ENCODE measurements around the gene LCE7A. TPM values are rescaled to one million over a fixed set of nuclear protein-coding genes. Genes with fewer than 3 reads are reported as not detected.

Gene LCE7A
- total RNA-seq, 6 experiments from 2014 or later, result not detected

DNA sequence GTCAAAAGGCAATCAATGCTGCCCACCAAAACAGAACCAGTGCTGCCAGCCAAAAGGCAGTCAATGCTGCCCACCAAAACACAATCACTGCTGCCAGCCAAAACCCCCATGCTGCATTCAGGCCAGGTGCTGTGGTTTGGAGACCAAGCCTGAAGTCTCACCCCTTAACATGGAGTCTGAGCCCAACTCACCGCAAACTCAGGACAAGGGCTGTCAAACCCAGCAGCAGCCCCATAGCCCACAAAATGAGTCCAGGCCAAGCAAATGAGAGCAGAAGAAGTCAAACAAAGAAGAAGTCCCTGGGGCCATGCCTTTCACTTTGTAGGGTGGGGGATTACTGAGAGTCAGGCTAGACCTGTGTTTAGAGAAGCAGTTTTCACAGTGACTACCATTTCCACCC, 24.7 kb downstream of the LCE7A start:
- TF ChIP-seq, protein P1, sequence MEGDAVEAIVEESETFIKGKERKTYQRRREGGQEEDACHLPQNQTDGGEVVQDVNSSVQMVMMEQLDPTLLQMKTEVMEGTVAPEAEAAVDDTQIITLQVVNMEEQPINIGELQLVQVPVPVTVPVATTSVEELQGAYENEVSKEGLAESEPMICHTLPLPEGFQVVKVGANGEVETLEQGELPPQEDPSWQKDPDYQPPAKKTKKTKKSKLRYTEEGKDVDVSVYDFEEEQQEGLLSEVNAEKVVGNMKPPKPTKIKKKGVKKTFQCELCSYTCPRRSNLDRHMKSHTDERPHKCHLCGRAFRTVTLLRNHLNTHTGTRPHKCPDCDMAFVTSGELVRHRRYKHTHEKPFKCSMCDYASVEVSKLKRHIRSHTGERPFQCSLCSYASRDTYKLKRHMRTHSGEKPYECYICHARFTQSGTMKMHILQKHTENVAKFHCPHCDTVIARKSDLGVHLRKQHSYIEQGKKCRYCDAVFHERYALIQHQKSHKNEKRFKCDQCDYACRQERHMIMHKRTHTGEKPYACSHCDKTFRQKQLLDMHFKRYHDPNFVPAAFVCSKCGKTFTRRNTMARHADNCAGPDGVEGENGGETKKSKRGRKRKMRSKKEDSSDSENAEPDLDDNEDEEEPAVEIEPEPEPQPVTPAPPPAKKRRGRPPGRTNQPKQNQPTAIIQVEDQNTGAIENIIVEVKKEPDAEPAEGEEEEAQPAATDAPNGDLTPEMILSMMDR (IDR thresholded peaks at IDR 0.05), result no peak
- peaks cover 2% of the 10 kb centered on the region; the same call in 1 of the 2 replicates for H3K27me3 Mint-ChIP-seq (ENCODE audit: insufficient read depth)
- no peak overlapping the region; the same call in 1 of the 2 replicates for H3K4me3 Mint-ChIP-seq
- H3K4me1 Mint-ChIP-seq (ENCODE audit: low read depth), result peaks cover 34% of the 10 kb centered on the region; the same call in 1 of the 2 replicates
- H3K9me3 Mint-ChIP-seq, result peaks cover 5% of the 10 kb centered on the region
- H3K27ac Mint-ChIP-seq, result no peak overlapping the region
- DNase-seq, result no peak
- no peaks in the 10 kb centered on the region for H3K36me3 Mint-ChIP-seq (ENCODE audit: low read depth)

DNA sequence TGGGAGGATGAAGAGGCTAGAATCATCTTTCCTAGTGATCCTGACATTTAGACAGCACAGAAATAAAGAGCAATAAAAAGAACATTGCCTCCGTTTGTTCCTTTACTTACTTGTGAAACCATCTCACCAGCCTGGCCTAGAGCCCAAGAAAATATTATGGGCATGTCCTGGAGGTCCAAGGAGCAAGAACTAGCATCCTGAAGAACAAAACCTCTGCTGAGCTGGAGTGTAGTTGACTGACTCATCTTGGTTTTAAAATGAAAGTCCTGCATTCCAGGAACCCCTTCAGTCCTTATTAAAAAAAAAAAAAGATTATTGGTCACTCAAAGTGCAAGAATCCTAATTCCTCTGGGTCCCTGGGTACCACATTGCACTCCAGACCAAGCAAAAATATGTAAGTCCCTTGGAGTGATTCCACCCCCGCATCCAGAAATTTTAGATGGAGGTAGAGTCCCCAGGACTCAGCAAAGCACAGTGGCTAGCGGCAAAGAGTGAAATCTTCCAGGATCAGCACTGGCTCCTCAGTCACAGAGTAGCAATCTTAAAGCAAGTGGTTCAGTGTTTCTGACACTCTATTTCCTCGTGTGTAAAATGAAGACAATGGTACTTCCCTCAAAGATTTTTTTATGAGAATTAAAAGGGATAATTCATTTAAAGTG, 25.3 kb downstream of the LCE7A start:
- TF ChIP-seq, protein P1 (IDR thresholded peaks at IDR 0.05), result no peak
- H3K27me3 Mint-ChIP-seq (ENCODE audit: insufficient read depth), result no peaks in the 10 kb centered on the region

DNA sequence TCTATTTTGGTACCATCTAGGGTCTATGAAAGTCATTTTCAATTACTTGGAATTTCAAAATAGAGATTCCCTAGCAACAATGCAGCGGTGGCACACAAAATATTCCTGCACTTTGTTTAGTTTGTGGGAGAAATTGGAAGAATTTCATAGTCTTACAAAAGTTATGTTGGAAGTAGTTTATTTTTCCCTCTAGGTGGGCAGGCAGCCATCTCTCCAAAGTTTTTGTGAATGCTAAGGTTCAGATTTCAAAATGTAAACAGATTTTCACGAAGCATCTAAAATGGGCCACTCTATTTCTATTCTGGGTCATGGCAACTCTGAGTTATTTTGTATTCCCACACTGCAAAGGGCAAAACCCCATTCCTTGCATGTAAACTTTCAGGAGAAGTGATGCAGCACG, 26.3 kb downstream of the LCE7A start:
- H3K27me3 Mint-ChIP-seq (ENCODE audit: insufficient read depth), result no peaks in the 10 kb centered on the region
- H3K4me1 Mint-ChIP-seq (ENCODE audit: low read depth), result peaks cover 34% of the 10 kb centered on the region; the same call in 1 of the 2 replicates
- TF ChIP-seq, protein P1 (IDR thresholded peaks at IDR 0.05), result no peak
- H3K4me3 Mint-ChIP-seq, result no peak overlapping the region
- peak; percentile 24 for DNase-seq
- no peak overlapping the region for H3K27ac Mint-ChIP-seq
- peaks cover 5% of the 10 kb centered on the region for H3K9me3 Mint-ChIP-seq
- H3K36me3 Mint-ChIP-seq (ENCODE audit: low read depth), result no peaks in the 10 kb centered on the region

More for the DNA sequence above, 25.3 kb downstream of the LCE7A start:
- peak; percentile 64 for DNase-seq
- H3K36me3 Mint-ChIP-seq (ENCODE audit: low read depth), result no peaks in the 10 kb centered on the region
- H3K4me3 Mint-ChIP-seq, result no peak overlapping the region; the same call in 1 of the 2 replicates
- no peak overlapping the region; the same call in 1 of the 2 replicates for H3K27ac Mint-ChIP-seq
- peaks cover 5% of the 10 kb centered on the region for H3K9me3 Mint-ChIP-seq
- peaks cover 34% of the 10 kb centered on the region; the same call in 1 of the 2 replicates for H3K4me1 Mint-ChIP-seq (ENCODE audit: low read depth)

DNA sequence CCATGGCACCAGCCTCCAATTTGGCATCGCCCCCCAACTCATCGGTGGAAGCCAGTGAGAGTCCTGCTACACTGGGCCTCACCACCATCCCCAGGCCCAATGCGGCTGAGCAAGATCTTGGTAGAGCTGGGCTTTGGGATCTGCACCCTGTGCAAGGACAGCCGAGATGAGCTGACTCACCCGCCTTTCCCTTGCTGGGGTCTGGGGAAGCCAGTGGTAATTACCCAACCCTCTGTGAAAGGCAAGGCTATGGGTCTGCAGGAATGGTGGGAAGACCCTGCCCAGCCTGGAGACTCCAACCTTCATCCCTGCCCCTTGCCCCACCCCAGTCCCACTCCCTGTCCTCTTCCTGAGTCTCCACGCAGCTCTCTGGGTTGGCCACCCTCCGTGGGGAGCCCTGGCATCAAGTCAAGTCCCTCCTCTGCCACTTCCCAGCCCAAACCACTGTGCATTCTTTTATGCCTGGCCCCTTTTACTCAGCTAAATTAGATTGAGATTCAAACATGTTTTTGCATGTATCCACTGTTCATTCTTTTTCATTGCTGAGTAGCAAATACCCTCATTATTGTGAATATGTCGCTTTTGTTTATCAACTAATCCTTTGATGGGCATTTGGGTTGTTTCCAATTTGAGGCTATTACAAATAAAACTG, 27.1 kb downstream of the LCE7A start:
- H3K4me1 Mint-ChIP-seq (ENCODE audit: low read depth), result peaks cover 34% of the 10 kb centered on the region; the same call in 1 of the 2 replicates
- DNase-seq, result no peak
- H3K9me3 Mint-ChIP-seq, result peaks cover 9% of the 10 kb centered on the region
- no peak overlapping the region for H3K27ac Mint-ChIP-seq
- no peaks in the 10 kb centered on the region for H3K27me3 Mint-ChIP-seq (ENCODE audit: insufficient read depth)
- TF ChIP-seq, protein P1 (IDR thresholded peaks at IDR 0.05), result no peak
- no peak overlapping the region for H3K4me3 Mint-ChIP-seq
- no peaks in the 10 kb centered on the region for H3K36me3 Mint-ChIP-seq (ENCODE audit: low read depth)

DNA sequence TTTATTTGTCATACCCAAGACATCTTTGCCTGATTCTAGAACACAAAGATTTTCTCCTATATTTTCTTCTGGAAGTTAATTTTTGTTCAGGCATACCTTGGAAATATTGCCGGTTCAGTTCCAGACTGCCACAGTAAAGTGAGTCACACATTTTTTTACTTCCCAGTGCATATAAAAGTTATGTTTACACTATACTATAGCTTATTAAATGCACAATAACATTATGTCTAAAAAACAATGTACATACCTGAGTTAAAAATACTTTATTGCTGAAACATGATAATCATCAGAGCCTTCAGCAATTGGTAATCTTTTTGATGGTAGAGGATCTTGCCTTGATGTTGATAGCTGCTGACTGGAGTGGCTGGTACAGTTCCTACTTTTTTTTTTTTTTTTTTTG, 28.3 kb downstream of the LCE7A start:
- Mint-ChIP-seq H3K9me3 (peaks cover 4% of the 10 kb centered on the region; the same call in 1 of the 2 replicates), H3K4me3 (no peak overlapping the region), H3K36me3 (ENCODE audit: low read depth) (no peaks in the 10 kb centered on the region), H3K4me1 (ENCODE audit: low read depth) (peaks cover 34% of the 10 kb centered on the region; the same call in 1 of the 2 replicates), H3K27me3 (ENCODE audit: insufficient read depth) (no peaks in the 10 kb centered on the region), H3K27ac (no peak overlapping the region)
- no peak for DNase-seq
- TF ChIP-seq, protein P1 (IDR thresholded peaks at IDR 0.05), result no peak
